Dermis microvascular lymphatic vessel endothelial cell (primary cell): Measurements from ENCODE around the gene NT5C. TPM values are rescaled to one million over a fixed set of nuclear protein-coding genes. Genes with fewer than 3 reads are reported as not detected.
A peak's percentile ranks its signal among the peaks of the same experiment; 100 is the strongest.

Experiments
- DNase-seq, 2 donors: peaks; one replicate each; pipeline versions ENCODE4 v3.0.0 to v3.0.0-alpha.2; 2010; ENCODE audit warnings: low read depth in 2 of 2
- total RNA-seq: library from RNA; depleted of rRNA; stranded (reverse); fragments of >200 nt; gene quantifications from 2 replicates; pipeline ENCODE4 v1.2.1, GENCODE V29; 2014

The NT5C gene
- total RNA-seq, 1 donor from 2014 or later: 42.4 TPM

DNA sequence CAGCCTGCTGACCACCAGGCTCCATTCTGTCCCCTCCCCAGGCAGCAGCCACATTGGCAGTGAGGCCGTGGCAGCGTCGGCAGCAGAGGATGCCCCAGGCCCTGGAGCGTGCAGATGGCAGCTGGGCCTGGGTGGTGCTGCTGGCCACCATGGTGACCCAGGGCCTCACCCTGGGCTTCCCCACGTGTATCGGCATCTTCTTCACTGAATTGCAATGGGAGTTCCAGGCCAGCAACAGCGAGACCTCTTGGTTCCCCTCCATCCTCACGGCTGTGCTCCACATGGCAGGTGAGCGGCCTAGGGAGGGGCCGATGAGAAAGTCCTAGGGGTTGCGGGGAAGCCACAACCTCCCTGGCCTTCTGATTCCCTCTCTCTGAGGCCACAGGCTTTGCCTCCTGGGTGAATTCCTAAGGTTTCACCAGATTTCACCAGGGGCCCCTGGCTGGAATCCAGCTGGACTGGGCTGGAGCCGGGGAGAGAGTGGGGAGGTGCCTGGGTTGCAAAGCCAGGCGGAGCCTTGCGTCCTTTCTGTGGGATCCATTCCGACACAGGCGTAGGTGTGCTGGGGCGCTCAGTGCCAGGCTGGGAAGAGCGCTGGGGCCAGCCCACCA, 37.9 kb downstream of the NT5C start:
- DNase-seq: no peak

GRCh38 chr17:75091855-75092327, 39.7 kb downstream of the NT5C start:
- no peak for DNase-seq

- DNase-seq: no peak
Observed at GRCh38 chr17:75090871-75091854, 40.4 kb downstream of the NT5C start.

DNA sequence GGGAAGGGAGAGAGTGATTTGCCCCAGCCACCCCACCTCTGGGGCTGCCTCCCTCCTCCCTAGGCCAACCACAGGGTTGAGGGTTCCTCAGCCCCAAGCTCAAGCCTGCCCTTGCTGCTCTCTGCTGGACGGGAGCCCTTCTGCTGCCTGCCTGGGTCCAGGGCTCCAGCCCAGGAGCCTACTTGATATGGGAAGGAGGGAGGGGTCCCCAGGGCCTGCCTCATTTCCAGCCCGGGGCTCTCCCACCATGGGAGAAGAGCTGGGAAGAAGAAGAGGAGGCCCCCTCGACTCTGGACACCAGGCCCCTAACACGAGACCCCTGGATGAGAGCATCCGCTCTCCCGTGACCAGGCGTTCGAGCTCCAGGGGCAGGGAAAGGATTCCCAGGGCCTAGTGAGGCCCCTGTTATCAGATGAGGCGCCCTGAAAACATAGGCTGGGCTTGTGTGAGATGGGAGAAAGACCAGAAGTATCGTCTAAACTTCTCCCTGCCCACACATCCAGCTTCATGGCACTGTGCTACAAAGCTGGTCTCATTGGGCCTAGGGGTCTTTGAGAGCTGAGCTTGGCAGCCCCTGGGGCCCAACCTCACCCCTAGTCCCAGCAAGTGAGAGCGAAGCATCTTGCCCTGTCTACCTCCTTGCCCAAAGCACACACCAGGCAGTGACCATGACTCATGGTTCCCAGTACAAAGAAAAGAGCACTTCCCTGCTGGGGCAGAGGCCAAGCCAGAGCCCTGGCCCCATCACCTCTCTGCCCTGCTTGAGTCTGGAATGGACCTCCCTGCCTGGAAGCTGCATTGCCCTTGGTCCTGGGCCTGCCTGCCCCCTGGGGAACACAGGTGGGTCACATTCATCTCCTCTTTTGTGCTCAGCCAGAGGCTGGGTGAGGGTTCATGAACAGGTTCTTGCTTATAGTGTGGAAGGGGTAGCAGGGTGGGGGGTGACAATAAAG, 42.8 kb downstream of the NT5C start:
- peak in 1 of 2 donors; percentile 60 for DNase-seq

DNA sequence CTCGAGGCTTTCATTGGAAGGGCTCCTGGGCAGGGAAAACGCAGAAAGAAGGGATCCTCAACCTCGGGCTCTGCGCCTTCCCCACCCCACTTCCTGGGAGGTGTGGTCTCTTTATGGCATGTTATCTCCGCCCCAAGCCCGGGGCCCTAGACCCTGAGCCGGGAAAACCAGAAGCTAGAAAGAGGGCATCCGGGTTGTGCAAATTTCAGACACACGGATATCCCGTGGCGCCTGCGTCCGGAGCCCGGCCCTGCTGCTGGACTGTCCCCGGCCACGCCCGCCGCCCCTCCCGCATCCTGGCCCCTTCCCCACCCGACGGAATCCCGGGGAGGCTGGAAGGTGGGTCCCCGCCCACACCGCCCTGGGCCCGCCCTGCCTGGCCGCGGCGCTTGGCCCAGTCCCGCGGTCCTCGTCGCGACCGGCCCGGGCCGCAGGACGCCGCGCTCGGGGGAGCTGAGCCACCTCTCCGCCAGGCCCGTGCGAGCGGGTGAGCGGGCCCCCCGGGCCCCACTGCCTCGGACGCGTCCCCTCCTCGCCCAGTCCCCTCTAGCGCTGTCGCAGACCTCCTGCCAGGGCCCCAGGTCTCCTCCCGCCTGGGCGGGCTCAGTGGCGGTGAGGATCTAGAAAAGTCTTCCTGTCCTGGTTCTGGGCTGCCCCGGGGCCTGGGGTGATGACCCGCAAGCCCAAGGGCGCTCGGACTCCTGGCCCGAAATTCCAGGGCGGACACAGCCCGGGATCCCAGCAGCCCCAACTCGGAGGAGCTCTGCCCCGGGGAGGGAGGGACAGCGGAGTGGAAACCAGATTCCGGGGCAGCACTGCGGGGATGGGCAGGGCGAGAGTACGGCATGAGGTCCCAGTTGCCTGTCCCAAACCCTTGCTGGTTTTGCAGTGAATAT, 43.7 kb downstream of the NT5C start, which contains the start of gene SLC16A5:
SLC16A5 (plus strand) TSS at position 397 of the 896 bp plus-strand sequence. CDS start 5,683 bp downstream, outside the sequence.
- peak; percentile 83 to 87 for DNase-seq

DNA sequence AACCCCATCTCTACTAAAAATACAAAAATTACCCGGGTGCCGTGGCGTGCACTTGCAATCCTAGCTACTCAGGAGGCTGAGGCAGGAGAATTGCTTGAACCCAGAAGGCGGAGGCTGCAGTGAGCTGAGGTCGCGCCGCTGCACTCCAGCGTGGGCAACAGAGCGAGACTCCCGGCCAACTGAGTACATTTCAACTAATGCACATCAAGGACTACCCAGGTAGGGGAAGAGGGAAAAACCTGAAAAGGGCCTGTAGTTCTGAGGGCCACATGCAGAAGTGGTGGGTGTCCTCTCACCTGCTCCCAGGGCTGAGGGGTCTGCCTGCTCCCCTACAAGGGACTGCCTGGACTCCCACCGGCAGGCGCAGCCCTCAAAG, 44.4 kb downstream of the NT5C start:
- no peak for DNase-seq

DNA sequence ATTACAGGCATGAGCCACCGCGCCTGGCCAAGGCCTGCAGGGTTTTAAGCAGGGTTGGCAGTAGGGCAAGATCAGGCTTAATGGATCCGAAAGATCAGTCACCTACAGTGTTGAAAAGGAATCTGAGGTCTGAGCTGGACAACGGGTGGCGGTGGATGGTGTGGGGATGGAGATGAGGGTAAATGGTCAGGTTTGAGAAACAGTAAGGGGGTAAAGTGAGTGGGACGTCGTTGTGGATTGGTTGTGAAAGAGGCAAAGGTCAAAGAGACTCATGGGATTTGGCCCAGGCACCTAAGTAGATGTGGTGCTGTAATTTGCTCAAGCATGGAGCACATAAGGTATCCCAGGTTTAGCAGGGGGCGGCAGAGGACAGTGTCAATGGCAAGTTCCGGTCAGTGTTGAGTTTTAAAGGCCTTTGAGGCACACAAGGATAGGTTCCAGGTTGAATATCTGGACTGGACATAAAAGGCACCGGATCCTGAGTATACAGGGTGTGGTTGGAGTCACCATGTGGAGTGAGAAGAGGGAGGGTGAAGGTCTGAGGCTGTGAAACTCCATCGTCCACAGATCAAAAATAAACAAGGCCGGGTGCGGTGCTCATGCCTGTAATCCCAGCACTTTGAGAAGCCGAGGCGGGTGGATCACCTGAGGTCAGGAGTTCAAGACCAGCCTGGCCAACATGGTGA, 44.9 kb downstream of the NT5C start:
- DNase-seq: no peak

DNA sequence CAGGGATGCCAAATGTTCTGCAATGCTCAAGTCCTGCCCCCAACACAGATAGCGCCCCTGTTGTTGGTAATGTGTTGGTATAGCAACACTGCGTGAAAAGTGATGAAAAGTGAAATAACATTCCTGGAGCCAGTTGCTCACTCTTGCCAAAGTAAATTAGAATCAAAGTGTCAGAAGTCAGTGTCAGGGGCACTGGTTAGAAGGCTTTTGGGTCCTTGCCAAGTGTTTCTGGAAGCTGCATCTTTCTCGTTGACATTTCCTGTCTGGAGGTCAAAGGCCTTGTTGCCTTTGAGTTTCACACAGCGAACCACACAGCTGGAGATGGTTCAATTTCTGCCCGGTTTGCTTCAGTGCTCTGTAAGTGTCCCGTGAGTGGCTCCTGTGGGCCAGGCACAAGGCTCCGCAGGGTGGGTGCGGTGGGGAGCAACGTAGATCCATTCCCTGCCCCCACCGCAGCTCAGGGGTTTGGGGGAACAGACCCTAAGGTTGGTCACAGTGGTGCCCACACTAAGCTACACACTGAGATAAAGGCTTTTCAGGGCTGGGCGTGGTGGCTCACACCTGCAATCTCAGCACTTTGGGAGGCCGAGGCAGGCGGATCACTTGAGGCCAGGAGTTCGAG, 47.4 kb downstream of the NT5C start:
- DNase-seq: peak; percentile 93 to 99

DNA sequence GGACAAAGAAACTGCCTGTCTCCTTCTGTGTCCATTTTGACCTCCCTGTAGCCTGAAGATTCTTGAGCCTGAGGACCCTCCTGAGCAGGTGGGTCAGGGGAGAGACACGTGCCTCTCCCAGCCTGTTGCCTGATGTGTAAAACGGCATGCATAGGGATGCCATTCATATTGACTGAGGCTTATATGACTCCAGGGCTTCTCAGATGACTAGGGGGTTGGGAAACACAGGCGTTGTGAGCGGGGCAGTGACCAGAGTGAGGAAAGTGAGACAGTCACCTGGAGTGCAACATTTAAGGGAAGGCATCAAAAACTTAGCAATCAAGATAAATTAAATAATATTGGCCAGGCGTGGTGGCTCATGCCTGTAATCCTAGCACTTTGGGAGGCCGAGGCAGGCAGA, 48.9 kb downstream of the NT5C start:
- no peak for DNase-seq

- no peak for DNase-seq
Observed at GRCh38 chr17:75081611-75082540, 49.7 kb downstream of the NT5C start.

Other genes starting within 250 kb of the NT5C start
- gene FADS6, start 238.1 kb downstream of the NT5C start, total RNA-seq: not detected in 2 replicates
- not detected in 2 replicates for gene USH1G, start 208.5 kb downstream of the NT5C start, total RNA-seq
- gene OTOP2, start 207.5 kb downstream of the NT5C start, total RNA-seq: not detected in 2 replicates
- gene OTOP3, start 195.8 kb downstream of the NT5C start, total RNA-seq: not detected in 2 replicates
- gene HID1, start 159.0 kb downstream of the NT5C start, total RNA-seq: 31.6 and 48.5 TPM in 2 replicates
- gene CDR2L, start 144.1 kb downstream of the NT5C start, total RNA-seq: 7.2 and 10.2 TPM in 2 replicates
- gene MRPL58, start 119.1 kb downstream of the NT5C start, total RNA-seq: 16.2 and 28.0 TPM in 2 replicates
- gene ATP5PD, start 84.8 kb downstream of the NT5C start, total RNA-seq: 138 and 188 TPM in 2 replicates
- 9.1 and 14.9 TPM in 2 replicates for gene KCTD2, start 84.5 kb downstream of the NT5C start, total RNA-seq
- gene SLC16A5, start 43.8 kb downstream of the NT5C start, total RNA-seq: 3.9 and 4.6 TPM in 2 replicates
- 3.9 and 6.2 TPM in 2 replicates for gene ARMC7, start 21.8 kb downstream of the NT5C start, total RNA-seq
- 87.1 and 122 TPM in 2 replicates for gene JPT1, start 22.8 kb upstream of the NT5C start, total RNA-seq
- gene SUMO2, start 51.2 kb upstream of the NT5C start, total RNA-seq: 90.8 and 94.6 TPM in 2 replicates
- 39.4 and 39.7 TPM in 2 replicates for gene NUP85, start 73.9 kb upstream of the NT5C start, total RNA-seq
- 6.3 and 12.0 TPM in 2 replicates for gene GGA3, start 129.9 kb upstream of the NT5C start, total RNA-seq
- 60.1 and 70.2 TPM in 2 replicates for gene MRPS7, start 130.1 kb upstream of the NT5C start, total RNA-seq
- 10.4 and 10.9 TPM in 2 replicates for gene MIF4GD, start 139.5 kb upstream of the NT5C start, total RNA-seq
- gene SLC25A19, start 157.7 kb upstream of the NT5C start, total RNA-seq: 6.2 and 6.6 TPM in 2 replicates